HepG2 (cell line): Measurements from ENCODE around the gene IQGAP3. TPM values are rescaled to one million over a fixed set of nuclear protein-coding genes. Genes with fewer than 3 reads are reported as not detected.

Experiments
- ATAC-seq: fragments of 200-7000 bp; cut with Tn5 transposase; 3 replicates; pipeline ENCODE4 v1.9.1; 2020; ENCODE audit warnings: mild to moderate bottlenecking, moderate library complexity
- BruUV-seq: library from RNA; stranded (reverse); fragments of 400-500 nt; replicated peaks from 2 replicates; lab custom pipeline; 2021; lab: Mats Ljungman, UMichigan
- CTCF ChIA-PET: fragments of 300-600 bp; formaldehyde crosslinking; extraction: SDS; loops from one replicate; lab custom pipeline; 2021; ENCODE audit warnings: low total read pairs, inconsistent platforms, low intra/inter-chr PET ratio; lab: Yijun Ruan, JAX
- POLR2A ChIA-PET: fragments of 350-600 bp; sonication (Branson Sonifier 250); formaldehyde crosslinking; loops from one replicate; lab custom pipeline; 2020; ENCODE audit warnings: antibody characterized with exemption, inconsistent platforms; lab: Yijun Ruan, JAX
- DNase-seq: peaks from one replicate; pipeline ENCODE4 v3.0.0-alpha.2; 2015; ENCODE audit warnings: low spot score
- FAIRE-seq: peaks from 3 replicates; lab custom pipeline; 2011; peaks lifted over from hg19 to GRCh38; lab: Jason Lieb, UNC
- H2AFZ ChIP-seq: one replicate; pipeline ENCODE4 v1.6.1; 2011; ENCODE audit warnings: low read length, inconsistent platforms
- H3K27ac ChIP-seq: fragments of 300-600 bp; 3 replicates; pipeline ENCODE4 v1.8.0; 2011; ENCODE audit warnings: mixed run types, mild to moderate bottlenecking, mixed read lengths, low read length, inconsistent platforms; ENCODE audit not compliant: insufficient read depth; ENCODE audit errors: extremely low read length
- H3K27me3 ChIP-seq, 2 experiments: fragments of 200-600 bp in 1 of 2; 2 replicates in 1 of 2; 3 replicates in 1 of 2; pipeline versions ENCODE4 v1.6.0 to v1.8.0; 2011; ENCODE audit warnings: low read length in 2 of 2, mild to moderate bottlenecking in 2 of 2, moderate library complexity in 2 of 2, inconsistent platforms in 1 of 2; ENCODE audit not compliant: insufficient read depth in 2 of 2, control insufficient read depth in 1 of 2
- H3K36me3 ChIP-seq, 2 experiments: fragments of 200-600 bp in 1 of 2; replicated peaks in 1 of 2; 2 replicates in 1 of 2; 3 replicates in 1 of 2; pipeline versions ENCODE4 v1.5.1 to v1.8.0; 2011; ENCODE audit warnings: low read length in 2 of 2, inconsistent platforms in 1 of 2; ENCODE audit not compliant: insufficient read depth in 2 of 2, control insufficient read depth in 1 of 2
- H3K4me1 ChIP-seq: 2 replicates; pipeline ENCODE4 v1.5.1; 2012; ENCODE audit warnings: low read length, inconsistent platforms; ENCODE audit not compliant: insufficient read depth
- H3K4me2 ChIP-seq: 2 replicates; pipeline ENCODE4 v1.6.0; 2011; ENCODE audit warnings: low read depth, low read length, inconsistent platforms
- H3K4me3 ChIP-seq, 3 experiments: fragments of 200-600 bp in 1 of 3; sonication (generic), shearing (Covaris generic) in 1 of 3; replicated peaks in 1 of 3; 2 replicates each; pipeline ENCODE4 v1.5.1; 2011 to 2016; ENCODE audit warnings: low read length in 3 of 3, inconsistent platforms in 2 of 3, low read depth in 2 of 3, mild to moderate bottlenecking in 2 of 3, control low read depth in 1 of 3, mixed read lengths in 1 of 3; ENCODE audit not compliant: insufficient read depth in 1 of 3
- H3K79me2 ChIP-seq: one replicate; pipeline ENCODE4 v1.6.1; 2011; ENCODE audit warnings: low read length, inconsistent platforms; ENCODE audit not compliant: insufficient read depth
- H3K9ac ChIP-seq: 2 replicates; pipeline ENCODE4 v1.6.0; 2011; ENCODE audit warnings: mild to moderate bottlenecking, low read depth, low read length, inconsistent platforms; ENCODE audit not compliant: insufficient read depth
- H3K9me3 ChIP-seq: 2 replicates; pipeline ENCODE4 v1.5.1; 2012; ENCODE audit warnings: mild to moderate bottlenecking, low read length
- H4K20me1 ChIP-seq: 2 replicates; pipeline ENCODE4 v1.6.0; 2011; ENCODE audit warnings: inconsistent platforms, mild to moderate bottlenecking, low read length, moderate library complexity; ENCODE audit not compliant: insufficient read depth
- AGO1 ChIP-seq: fragments of 200-400 bp; formaldehyde crosslinking; IDR thresholded peaks from 2 replicates; pipeline ENCODE4 v1.6.1; 2017; ENCODE audit warnings: mild to moderate bottlenecking, low read depth, low read length, moderate library complexity; ENCODE audit not compliant: poor library complexity, severe bottlenecking
- CC2D1A ChIP-seq: sonication (generic); formaldehyde crosslinking; IDR thresholded peaks from 2 replicates; pipeline ENCODE4 v1.8.1; 2023; ENCODE audit warnings: mild to moderate bottlenecking, missing genetic modification reagents
- CENPBD1 ChIP-seq: sonication (generic); formaldehyde crosslinking; IDR thresholded peaks from 2 replicates; pipeline ENCODE4 v1.8.0; 2022; ENCODE audit warnings: missing genetic modification reagents, low read depth, mild to moderate bottlenecking, borderline replicate concordance
- CREM ChIP-seq, 2 experiments: sonication (generic) in 1 of 2; formaldehyde crosslinking in 1 of 2; IDR thresholded peaks; 2 replicates each; pipeline versions ENCODE4 v1.4.0 to v1.6.1; 2016 to 2020; ENCODE audit warnings: antibody characterized with exemption in 1 of 2, mild to moderate bottlenecking in 1 of 2, missing genetic modification reagents in 1 of 2
- KLF11 ChIP-seq: IDR thresholded peaks from 2 replicates; pipeline ENCODE4 v1.6.1; 2016; ENCODE audit warnings: missing compliant biosample characterization
- MBD4 ChIP-seq: IDR thresholded peaks from 2 replicates; pipeline ENCODE4 v1.6.1; 2012; ENCODE audit warnings: low read length, inconsistent platforms, borderline replicate concordance
- MYNN ChIP-seq: sonication (generic); formaldehyde crosslinking; IDR thresholded peaks from 2 replicates; pipeline ENCODE4 v1.4.0; 2020; ENCODE audit warnings: mild to moderate bottlenecking, low read depth, missing genetic modification reagents
- PRPF4 ChIP-seq: fragments of 200-400 bp; formaldehyde crosslinking; IDR thresholded peaks from 2 replicates; pipeline ENCODE4 v1.6.1; 2016; ENCODE audit warnings: low read length, low read depth; ENCODE audit not compliant: poor library complexity, severe bottlenecking
- SP1 ChIP-seq, 2 experiments: fragments of 450-650 bp in 1 of 2; sonication (generic) in 1 of 2; formaldehyde crosslinking in 1 of 2; IDR thresholded peaks; 2 replicates each; pipeline versions ENCODE4 v1.4.0 to v1.6.1; 2016 to 2020; ENCODE audit warnings: missing genetic modification reagents in 1 of 2
- ZGPAT ChIP-seq: IDR thresholded peaks from 2 replicates; pipeline ENCODE4 v1.6.1; 2016; ENCODE audit warnings: mild to moderate bottlenecking
- ZNF20 ChIP-seq: sonication (generic); formaldehyde crosslinking; IDR thresholded peaks from 2 replicates; pipeline ENCODE4 v1.4.0; 2020; ENCODE audit warnings: mild to moderate bottlenecking, moderate library complexity, missing genetic modification reagents
- ZNF230 ChIP-seq: sonication (generic); formaldehyde crosslinking; IDR thresholded peaks from 2 replicates; pipeline ENCODE4 v1.4.0; 2020; ENCODE audit warnings: mild to moderate bottlenecking, missing genetic modification reagents
- ZNF274 ChIP-seq: sonication (generic); formaldehyde crosslinking; IDR thresholded peaks from 2 replicates; pipeline ENCODE4 v1.5.1; 2020; ENCODE audit warnings: mild to moderate bottlenecking, missing genetic modification reagents
- ZNF326 ChIP-seq: sonication (generic); formaldehyde crosslinking; IDR thresholded peaks from 2 replicates; pipeline ENCODE4 v1.4.0; 2020; ENCODE audit warnings: missing genetic modification reagents, borderline replicate concordance
- ZNF572 ChIP-seq: sonication (generic); formaldehyde crosslinking; IDR thresholded peaks from 2 replicates; pipeline ENCODE4 v1.5.1; 2020; ENCODE audit warnings: mild to moderate bottlenecking, missing genetic modification reagents
- ZNF691 ChIP-seq: sonication (generic); formaldehyde crosslinking; IDR thresholded peaks from 2 replicates; pipeline ENCODE4 v1.4.0; 2020; ENCODE audit warnings: missing genetic modification reagents, low read depth, mild to moderate bottlenecking, borderline replicate concordance
- ZNF740 ChIP-seq: sonication (generic); formaldehyde crosslinking; IDR thresholded peaks from 2 replicates; pipeline ENCODE4 v1.4.0; 2020; ENCODE audit warnings: missing genetic modification reagents
- WGBS: methylation state at CpG from one replicate; pipeline ENCODE4 v1.1.6; 2017; ENCODE audit warnings: low lambda C conversion rate; 5-methylcytosine and 5-hydroxymethylcytosine counted together
- in situ Hi-C: cut with HindIII; loops from 2 replicates; pipeline ENCODE4 v1.10.0; 2017; ENCODE audit warnings: low pct_unique_long_range_greater_than_20kb; ENCODE audit not compliant: extremely low pct_ligation_motif_present
- intact Hi-C: fragments of 100-400 bp; cut with micrococcal nuclease; formaldehyde crosslinking; loops from one replicate; pipeline ENCODE4 v1.10.0; 2022; ENCODE audit not compliant: unreplicated experiment
- polyA plus RNA-seq, 8 experiments: library from polyadenylated mRNA; depleted of rRNA in 3 of 8; stranded (reverse) in 7 of 8; unstranded in 1 of 8; fragments of >200 nt; fragmentation: Illumina TruSeq in 4 of 8; extraction: Trizol in 4 of 8; gene quantifications; 2 replicates each; pipeline versions ENCODE4 v1.2.1 to v1.2.3, GENCODE V29; 2011 to 2016; ENCODE audit warnings: low read depth in 4 of 8, missing spikeins in 1 of 8, mixed read lengths in 1 of 8; ENCODE audit not compliant: insufficient read depth in 1 of 8
- total RNA-seq, 5 experiments: library from RNA; depleted of rRNA; stranded (reverse); fragments of >200 nt; fragmentation: Illumina TruSeq; extraction: Trizol; gene quantifications; 2 replicates each; pipeline ENCODE4 v1.2.3, GENCODE V29; 2016; ENCODE audit warnings: low read depth in 1 of 5

Gene IQGAP3
- total and polyA plus RNA-seq, 2 of the 13 experiments (the other 11 are each of a cell fraction or from before 2014, with no cell fraction given): 13.5 to 14.1 TPM

GRCh38 chr1:156546267-156546666 lies 26.1 kb downstream of the IQGAP3 start:
- H3K36me3 ChIP-seq: peaks cover 6 to 22% of the 10 kb centered on the region in 2 experiments; a peak in 4 of 5 replicates
- H4K20me1 ChIP-seq: no peaks in the 10 kb centered on the region
- H3K4me2 ChIP-seq: no peak overlapping the region
- intact Hi-C loops (no loop called here), in situ Hi-C loops (no loop called here)
- no peaks in the 10 kb centered on the region for H3K79me2 ChIP-seq
- no peak overlapping the region for H3K27ac ChIP-seq
- POLR2A ChIA-PET: no interaction called here
- H3K4me3 ChIP-seq: no peak overlapping the region
- peaks cover 4% of the 10 kb centered on the region for H3K4me1 ChIP-seq
- H3K27me3 ChIP-seq: no peaks in the 10 kb centered on the region
- ATAC-seq (no peak), DNase-seq (no peak), FAIRE-seq (no peak)
- H2AFZ ChIP-seq: no peak overlapping the region
- CTCF ChIA-PET: no interaction called here
- BruUV-seq: no TSS peak
- H3K9ac ChIP-seq: no peak overlapping the region
- H3K9me3 ChIP-seq: no peaks in the 10 kb centered on the region
- 97% methylated on average over 3 of the region's 3 CpGs for WGBS
- no peak for TF ChIP-seq ZNF274
- TF ChIP-seq AGO1: no peak
- no peak for TF ChIP-seq ZNF230
- no peak for TF ChIP-seq ZNF740 (CRISPR knock-in tag)
- TF ChIP-seq ZNF691 (CRISPR knock-in tag): no peak
- TF ChIP-seq CREM (IDR thresholded peaks at IDR 0.05): no peak
- no peak for TF ChIP-seq CREM (CRISPR knock-in tag; IDR thresholded peaks at IDR 0.05)
- no peak for TF ChIP-seq MYNN
- TF ChIP-seq, all 625 proteins: peak for 0

- Histone ChIP-seq H2AFZ (no peak overlapping the region), H3K79me2 (no peaks in the 10 kb centered on the region), H3K9me3 (no peaks in the 10 kb centered on the region), H3K4me2 (no peak overlapping the region), H3K36me3 (peaks cover 10 to 32% of the 10 kb centered on the region in 2 experiments; a peak in 4 of 5 replicates), H3K27me3 (no peaks in the 10 kb centered on the region), H4K20me1 (no peaks in the 10 kb centered on the region), H3K4me3 (no peak overlapping the region), H3K4me1 (no peaks in the 10 kb centered on the region), H3K9ac (no peak overlapping the region), H3K27ac (no peak overlapping the region)
- FAIRE-seq: no peak
- intact Hi-C loops: no loop called here
- no peak for ATAC-seq
- no peak for DNase-seq
- BruUV-seq: no TSS peak
- ChIA-PET POLR2A (no interaction called here), CTCF (no interaction called here)
- in situ Hi-C loops: no loop called here
- 93% methylated on average over 3 of the region's 3 CpGs for WGBS
- no peak for TF ChIP-seq PRPF4
- no peak for TF ChIP-seq ZGPAT (CRISPR knock-in tag)
- TF ChIP-seq ZNF326 (CRISPR knock-in tag): no peak
- no peak for TF ChIP-seq MBD4
- no peak for TF ChIP-seq SP1 (IDR thresholded peaks at IDR 0.05)
- no peak for TF ChIP-seq SP1 (CRISPR knock-in tag; IDR thresholded peaks at IDR 0.05)
- TF ChIP-seq CC2D1A (CRISPR knock-in tag): no peak
- TF ChIP-seq ZNF572 (CRISPR knock-in tag): no peak
- no peak for TF ChIP-seq CENPBD1 (CRISPR knock-in tag)
- no peak for TF ChIP-seq ZNF20 (CRISPR knock-in tag)
- TF ChIP-seq KLF11: no peak
Observed at GRCh38 chr1:156544592-156545102, 27.7 kb downstream of the IQGAP3 start.
